Smooth muscle cell of trachea (primary cell): ENCODE results near the gene POR. TPM values are rescaled to one million over a fixed set of nuclear protein-coding genes. Genes with fewer than 3 reads are reported as not detected.

Experiments used
- total RNA-seq: library from RNA; depleted of rRNA; stranded (reverse); fragments of >200 nt; gene quantifications from 2 replicates; pipeline ENCODE4 v1.2.1, GENCODE V29; 2014

Gene POR
- total RNA-seq, result 98.8 and 178 TPM in 2 replicates

DNA sequence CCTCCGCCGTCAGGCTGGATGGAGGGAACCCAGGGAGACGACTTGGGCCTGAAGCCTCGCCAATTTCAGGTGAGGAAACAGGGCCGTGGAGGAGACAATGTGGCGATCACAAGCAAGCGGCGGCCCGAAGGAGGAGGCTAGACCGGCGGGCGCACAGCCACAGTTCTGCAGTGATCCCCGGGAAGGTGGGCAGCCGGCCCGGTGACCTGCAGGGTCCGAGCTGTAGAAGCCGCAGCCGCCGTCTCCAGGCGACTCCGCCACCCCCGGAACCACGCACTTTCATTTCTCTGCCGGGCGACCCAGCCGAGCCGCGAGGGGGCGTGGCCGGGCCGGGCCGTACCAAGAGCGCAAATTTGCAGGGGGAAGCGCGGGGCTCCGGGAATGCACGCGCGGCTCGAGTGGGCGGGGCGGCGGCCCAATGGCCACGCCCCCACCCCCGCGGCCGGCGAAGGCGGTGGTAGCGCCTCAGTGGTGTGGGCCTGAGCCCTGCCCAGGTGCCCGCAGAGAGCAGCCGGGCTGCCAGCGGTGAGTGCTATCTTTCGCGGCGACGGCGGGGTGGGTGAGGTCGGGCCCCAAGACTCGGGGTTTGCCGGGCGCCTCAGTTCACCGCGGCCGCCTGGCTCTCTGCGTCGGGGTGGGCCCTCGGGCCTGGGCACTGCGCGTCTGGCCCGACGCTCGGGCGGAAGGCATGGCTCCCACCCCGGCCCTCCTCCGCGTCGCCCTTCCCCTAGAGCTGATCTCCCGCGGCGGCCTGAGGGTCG is at the start of gene POR:
Gene POR (plus strand): TSS at position 501 of the 761 bp plus-strand sequence. CDS start 38,847 bp downstream, outside the sequence.

DNA sequence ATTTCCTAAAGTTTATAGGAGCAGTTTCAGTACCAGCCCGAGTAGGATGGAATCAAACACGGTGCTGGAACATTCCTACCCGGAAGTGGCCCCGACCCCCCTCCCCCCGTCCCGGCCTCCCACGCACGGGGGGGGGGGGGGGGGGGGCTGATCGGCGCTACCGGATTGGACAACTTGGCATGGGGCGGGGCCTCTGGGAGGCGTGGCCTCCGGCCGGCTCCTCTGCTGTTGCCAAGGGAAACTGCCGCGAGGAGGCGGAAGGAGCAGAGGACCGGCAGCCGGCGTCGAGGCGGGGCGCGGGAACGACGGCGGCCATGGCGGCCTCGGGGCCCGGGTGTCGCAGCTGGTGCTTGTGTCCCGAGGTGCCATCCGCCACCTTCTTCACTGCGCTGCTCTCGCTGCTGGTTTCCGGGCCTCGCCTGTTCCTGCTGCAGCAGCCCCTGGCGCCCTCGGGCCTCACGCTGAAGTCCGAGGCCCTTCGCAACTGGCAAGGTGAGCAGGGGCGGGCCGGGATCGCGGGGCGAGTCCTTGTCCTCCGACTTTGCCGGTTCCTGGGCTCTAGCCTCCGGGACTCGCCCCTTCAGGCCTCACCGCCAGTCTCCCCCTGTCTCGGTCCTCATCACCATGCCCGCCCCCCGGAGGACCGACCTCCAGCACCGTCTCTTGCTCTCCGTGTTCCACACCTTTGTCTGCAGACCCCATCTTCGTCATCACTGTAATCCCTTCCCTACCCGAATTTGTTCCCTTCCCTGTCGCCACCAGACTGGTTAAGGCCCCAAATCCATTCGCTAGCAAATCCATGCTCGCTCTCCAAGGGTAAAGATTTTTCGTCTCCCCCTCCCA is 36.0 kb upstream of the POR start, which contains the start of gene RHBDD2:
Gene RHBDD2 (plus strand): TSS at position 266 of the 843 bp plus-strand sequence. CDS start 49 bp downstream, at position 315.

DNA sequence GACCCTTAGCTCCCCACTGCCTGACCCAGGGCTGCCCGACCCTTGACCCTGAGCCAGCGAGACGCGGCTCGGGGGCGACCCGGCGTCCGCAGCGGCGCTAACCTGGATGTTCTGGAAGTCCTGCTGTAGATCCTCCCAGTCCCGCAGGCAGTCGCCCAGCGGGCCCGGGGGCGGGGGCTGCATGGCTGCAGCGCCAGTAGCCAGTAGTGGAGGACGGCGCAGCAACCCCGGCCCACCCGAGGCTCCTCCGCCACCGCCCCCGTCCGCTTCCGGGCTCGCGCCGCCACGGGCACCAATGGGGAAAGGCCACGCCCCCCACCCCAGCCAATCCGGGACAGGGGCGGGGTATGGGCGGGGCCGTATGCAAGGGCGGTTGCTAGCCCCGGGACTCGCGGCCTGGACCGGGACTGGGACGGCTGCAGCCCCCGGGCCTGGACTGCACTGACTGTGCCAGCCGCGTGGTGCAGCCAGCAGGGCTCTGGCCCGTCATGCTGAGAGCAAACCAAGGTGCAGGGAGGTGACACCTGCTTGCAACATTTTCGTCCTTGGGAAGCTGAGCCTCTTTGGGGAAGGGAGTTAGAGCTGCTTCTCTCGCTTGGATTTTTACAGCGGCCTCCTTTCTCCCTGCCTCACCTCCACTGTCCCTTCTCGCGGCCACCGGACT is 79.6 kb downstream of the POR start, which contains the start of gene TMEM120A:
Gene TMEM120A (minus strand): TSS at position 208 of the 664 bp plus-strand sequence. CDS start 25 bp downstream, at position 183.

Other genes starting within 250 kb of the POR start
- 12.1 and 19.4 TPM in 2 replicates for gene HIP1, start 176.2 kb upstream of the POR start, total RNA-seq
- gene CCL26, start 142.9 kb upstream of the POR start, total RNA-seq, result 0.33 TPM in 1 of 2 replicates, not detected in the other
- not detected in 2 replicates for gene CCL24, start 101.3 kb upstream of the POR start, total RNA-seq
- gene RHBDD2, start 36.1 kb upstream of the POR start, total RNA-seq, result 13.2 and 27.8 TPM in 2 replicates
- 20.7 and 28.6 TPM in 2 replicates for gene TMEM120A, start 79.4 kb downstream of the POR start, total RNA-seq
- 55.9 and 65.3 TPM in 2 replicates for gene STYXL1, start 132.8 kb downstream of the POR start, total RNA-seq
- gene MDH2, start 133.0 kb downstream of the POR start, total RNA-seq, result 45.5 and 63.2 TPM in 2 replicates